MG63 (cell line): ENCODE data around the gene SPECC1. TPM values are rescaled to one million over a fixed set of nuclear protein-coding genes. Genes with fewer than 3 reads are reported as not detected.

Source experiments
- DNase-seq: peaks from one replicate; pipeline ENCODE4 v3.0.0-alpha.2; 2020
- H3K27me3 ChIP-seq: fragments of 250-450 bp; sonication (Bioruptor Pico); 2 replicates; pipeline ENCODE4 v1.5.1; 2020; ENCODE audit warnings: mild to moderate bottlenecking, moderate library complexity
- H3K36me3 ChIP-seq: fragments of 250-450 bp; sonication (Bioruptor Pico); 2 replicates; pipeline ENCODE4 v1.5.1; 2020; ENCODE audit warnings: mild to moderate bottlenecking, moderate library complexity
- H3K4me3 ChIP-seq: fragments of 250-450 bp; sonication (Bioruptor Pico); 2 replicates; pipeline ENCODE4 v1.5.1; 2020; ENCODE audit warnings: mild to moderate bottlenecking, moderate library complexity
- H3K9me3 ChIP-seq: fragments of 250-450 bp; sonication (Bioruptor Pico); 2 replicates; pipeline ENCODE4 v1.5.1; 2020; ENCODE audit warnings: mild to moderate bottlenecking, moderate library complexity
- total RNA-seq: library from RNA; depleted of rRNA; stranded (reverse); fragments of >200 nt; shearing (Covaris generic); gene quantifications from 2 replicates; pipeline ENCODE4 v1.2.3, GENCODE V29; 2014; ENCODE audit warnings: low replicate concordance

Gene SPECC1
- total RNA-seq, 1 experiment from 2014 or later = 13.7 TPM

DNA sequence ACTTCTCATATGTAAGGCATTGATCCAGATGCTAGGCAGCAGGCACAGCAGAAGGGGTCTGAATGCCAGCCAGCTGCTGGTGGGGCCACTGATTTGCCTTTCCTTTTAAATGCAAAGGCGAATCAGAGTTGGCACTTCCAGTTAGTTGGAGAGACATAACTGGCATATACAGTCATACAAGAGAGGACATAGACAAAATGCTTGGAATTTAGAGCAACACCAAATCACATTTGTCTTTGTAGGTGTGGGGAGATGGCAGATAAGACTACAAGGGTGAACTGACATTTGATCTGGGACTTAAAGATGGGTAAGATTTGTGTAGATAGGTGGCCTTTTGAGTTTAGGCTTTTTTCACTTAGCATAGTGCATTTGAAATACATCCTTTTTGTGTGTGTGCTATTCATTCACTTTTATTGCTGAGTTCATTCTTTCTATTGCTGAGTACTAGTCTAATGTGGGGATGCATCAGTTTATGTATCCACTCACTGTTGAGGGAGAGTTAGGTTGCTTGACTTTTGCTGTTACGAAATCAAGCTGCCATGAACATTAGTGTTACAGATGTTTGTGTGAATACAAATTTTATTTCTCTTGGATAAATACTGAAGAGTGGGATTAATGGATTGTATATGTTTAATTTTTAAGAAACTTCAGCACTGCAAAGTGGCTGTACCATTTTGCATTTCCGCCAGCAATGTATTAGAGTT lies 74.1 kb downstream of the SPECC1 start:
- Histone ChIP-seq H3K36me3 (no peaks in the 10 kb centered on the region), H3K9me3 (no peaks in the 10 kb centered on the region), H3K4me3 (no peak overlapping the region), H3K27me3 (no peaks in the 10 kb centered on the region)
- no peak for DNase-seq

DNA sequence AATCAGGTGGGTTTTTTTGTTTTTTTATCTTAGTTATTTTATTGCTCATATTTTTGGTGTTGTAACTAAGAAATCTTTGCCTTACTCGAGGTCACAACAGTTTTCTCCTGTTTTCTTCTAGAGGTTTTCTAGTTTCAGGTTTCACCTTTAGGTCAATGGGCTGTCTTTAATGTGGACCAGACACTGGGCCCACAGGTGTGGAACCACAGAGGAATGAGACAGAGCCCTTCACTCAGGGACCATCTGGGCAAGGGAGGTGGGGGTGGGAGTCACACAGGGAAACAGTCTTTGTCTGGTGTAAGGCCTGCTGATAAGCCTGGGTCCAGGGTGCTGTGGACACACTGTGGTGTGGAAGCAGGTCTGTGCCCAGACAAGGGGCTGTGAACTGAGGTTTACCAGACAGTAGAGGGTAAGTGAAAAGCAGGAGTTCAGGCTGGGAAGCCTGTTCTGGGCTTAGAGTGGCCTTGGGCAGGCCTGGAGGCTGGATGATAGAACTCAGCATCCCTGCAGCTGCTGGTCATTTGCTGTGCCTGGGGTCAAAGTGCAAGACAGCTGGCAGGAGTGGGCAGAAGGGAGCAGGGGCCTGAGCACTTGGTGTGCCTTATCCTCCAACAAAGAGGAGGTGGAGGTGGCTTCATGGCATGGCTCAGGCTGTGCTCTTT lies 75.6 kb downstream of the SPECC1 start:
- H3K36me3 ChIP-seq = no peaks in the 10 kb centered on the region
- DNase-seq = no peak
- no peak overlapping the region for H3K4me3 ChIP-seq
- no peaks in the 10 kb centered on the region for H3K27me3 ChIP-seq
- no peaks in the 10 kb centered on the region for H3K9me3 ChIP-seq

DNA sequence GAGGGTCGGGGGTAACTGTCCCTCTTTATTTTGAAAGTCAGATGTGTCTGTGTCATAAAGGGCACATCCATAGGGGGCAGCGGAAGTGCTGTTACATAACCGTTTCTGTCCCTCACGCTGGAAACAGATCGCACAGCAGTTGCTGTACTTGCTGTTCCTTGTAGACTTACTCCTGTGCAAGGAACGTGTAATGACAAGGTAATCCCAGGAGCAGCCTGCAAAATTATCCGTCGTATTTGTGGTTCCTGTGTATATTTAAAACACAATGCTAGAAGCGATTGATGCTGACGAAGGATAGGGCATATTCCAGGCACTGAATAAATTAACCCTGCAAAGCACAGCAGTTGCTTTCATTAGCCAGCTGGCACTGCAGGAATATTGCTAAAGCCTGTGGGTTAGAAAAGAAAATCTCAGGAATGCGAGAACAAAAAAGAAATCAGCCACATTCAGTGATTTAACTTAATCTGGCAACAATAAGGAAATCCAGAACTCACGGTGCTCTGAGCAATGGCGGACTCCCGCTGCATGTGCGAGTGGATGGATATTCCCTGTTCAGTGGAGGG lies 76.2 kb downstream of the SPECC1 start:
- H3K27me3 ChIP-seq = no peaks in the 10 kb centered on the region
- DNase-seq = no peak
- no peaks in the 10 kb centered on the region for H3K36me3 ChIP-seq
- H3K4me3 ChIP-seq = no peak overlapping the region
- no peaks in the 10 kb centered on the region for H3K9me3 ChIP-seq

DNA sequence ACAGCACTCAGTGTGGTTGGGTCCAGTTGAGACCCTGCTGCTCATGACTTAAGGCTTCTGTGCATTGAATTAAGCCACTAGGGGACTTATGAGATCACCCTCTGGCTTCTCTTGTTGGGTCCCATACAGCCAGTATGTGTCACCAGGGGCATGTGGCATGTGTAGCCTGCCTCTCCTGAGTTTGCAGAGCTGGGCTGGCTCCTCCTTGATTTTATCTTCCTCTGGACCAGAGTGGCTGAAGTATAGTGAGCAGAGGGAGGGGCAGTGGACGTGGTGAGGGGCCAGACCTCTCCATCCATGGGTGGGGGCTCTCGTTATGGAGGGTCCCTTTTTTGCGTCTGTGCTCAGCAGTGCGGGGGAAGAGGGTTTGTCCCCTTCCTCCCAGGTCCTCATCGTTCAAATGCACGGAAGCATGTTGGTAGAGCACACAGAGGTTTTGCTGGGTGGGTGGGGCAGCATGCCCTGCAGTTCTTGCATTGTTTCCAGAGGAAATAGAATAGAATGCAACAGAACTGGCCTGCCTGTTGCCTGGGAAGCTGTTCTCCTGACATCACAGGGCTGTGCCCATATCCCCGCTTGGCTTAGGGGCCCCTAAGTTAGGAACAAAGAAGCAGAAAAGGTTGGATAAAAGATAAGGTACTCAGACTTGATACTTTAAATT lies 77.4 kb downstream of the SPECC1 start:
- no peaks in the 10 kb centered on the region for H3K27me3 ChIP-seq
- no peak for DNase-seq
- no peak overlapping the region for H3K4me3 ChIP-seq
- H3K9me3 ChIP-seq = no peaks in the 10 kb centered on the region
- no peaks in the 10 kb centered on the region for H3K36me3 ChIP-seq

DNA sequence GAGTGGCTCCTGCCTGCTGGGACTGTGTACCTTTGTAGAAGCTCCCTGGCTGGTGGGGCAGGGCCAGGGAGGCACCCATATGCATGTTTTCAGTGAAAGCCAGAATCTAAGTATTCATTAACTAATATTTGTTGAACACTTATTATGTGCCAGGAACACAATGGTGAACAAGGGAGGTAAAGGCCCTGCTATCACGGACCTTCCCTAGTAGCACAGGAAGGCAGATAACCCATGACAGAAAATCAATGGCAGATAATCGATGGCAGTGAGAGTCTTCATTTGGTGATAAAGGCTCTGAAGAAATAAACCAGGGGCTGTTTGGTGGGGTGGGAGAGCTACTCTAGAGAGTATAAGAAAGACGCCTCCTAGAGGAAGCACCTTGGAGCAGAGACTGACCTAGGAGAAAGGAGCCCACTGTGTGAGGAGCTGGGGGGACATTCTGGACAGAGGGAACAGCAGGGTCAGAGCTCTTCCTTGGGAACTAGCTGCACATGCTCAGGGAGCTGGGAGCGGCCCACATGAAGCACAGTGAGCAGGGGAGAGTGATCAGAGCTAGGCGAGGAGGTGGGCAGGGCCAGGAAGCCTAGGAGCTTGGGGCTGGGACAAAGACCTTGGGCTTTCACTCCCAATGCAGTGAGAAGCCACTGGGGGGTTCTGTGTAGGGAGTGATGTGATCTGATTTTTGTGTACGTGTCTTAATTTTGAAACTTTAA lies 78.5 kb downstream of the SPECC1 start:
- H3K36me3 ChIP-seq = no peaks in the 10 kb centered on the region
- H3K4me3 ChIP-seq = no peak overlapping the region
- no peaks in the 10 kb centered on the region for H3K27me3 ChIP-seq
- DNase-seq = no peak
- no peaks in the 10 kb centered on the region for H3K9me3 ChIP-seq

DNA sequence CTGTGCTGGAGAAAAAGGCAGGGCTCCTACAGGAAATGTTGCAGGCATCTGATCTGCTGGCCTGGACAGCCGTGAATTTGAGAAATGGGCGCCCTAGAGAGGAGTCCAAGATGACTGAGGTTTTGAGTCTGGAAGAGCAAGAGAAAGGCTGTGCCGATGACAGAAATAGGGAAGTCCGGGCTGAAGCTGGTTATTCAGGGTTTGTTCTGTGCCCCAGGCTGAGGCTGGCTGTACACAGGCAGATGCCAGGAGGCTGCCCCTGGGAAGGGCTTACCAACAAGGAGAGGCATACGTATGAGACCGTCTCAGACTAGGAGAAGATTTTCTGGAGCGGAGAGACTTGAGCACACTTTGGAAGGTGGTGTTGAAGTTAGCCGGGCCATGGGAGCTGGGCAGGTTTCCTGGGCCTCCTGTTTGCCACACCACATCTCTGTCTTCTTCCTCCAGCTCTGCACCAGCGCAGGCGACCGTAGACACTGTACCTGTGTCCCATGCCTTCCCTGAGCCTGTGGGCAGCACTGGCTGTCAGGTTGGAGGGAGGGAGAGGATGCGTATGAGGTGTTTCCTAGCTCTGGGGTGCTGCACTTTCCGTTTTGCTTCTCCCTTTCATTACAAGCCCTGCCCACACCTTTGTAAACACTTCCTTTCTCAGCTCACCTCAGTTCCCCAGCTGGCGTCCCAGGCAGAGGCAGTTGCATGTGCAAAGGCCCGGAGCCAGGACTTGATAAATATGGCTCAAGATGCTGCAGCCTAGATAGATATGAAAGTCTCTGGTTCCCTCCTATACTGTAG lies 80.8 kb downstream of the SPECC1 start:
- H3K9me3 ChIP-seq = no peaks in the 10 kb centered on the region
- H3K4me3 ChIP-seq = no peak overlapping the region
- H3K36me3 ChIP-seq = no peaks in the 10 kb centered on the region
- DNase-seq = no peak
- H3K27me3 ChIP-seq = no peaks in the 10 kb centered on the region

DNA sequence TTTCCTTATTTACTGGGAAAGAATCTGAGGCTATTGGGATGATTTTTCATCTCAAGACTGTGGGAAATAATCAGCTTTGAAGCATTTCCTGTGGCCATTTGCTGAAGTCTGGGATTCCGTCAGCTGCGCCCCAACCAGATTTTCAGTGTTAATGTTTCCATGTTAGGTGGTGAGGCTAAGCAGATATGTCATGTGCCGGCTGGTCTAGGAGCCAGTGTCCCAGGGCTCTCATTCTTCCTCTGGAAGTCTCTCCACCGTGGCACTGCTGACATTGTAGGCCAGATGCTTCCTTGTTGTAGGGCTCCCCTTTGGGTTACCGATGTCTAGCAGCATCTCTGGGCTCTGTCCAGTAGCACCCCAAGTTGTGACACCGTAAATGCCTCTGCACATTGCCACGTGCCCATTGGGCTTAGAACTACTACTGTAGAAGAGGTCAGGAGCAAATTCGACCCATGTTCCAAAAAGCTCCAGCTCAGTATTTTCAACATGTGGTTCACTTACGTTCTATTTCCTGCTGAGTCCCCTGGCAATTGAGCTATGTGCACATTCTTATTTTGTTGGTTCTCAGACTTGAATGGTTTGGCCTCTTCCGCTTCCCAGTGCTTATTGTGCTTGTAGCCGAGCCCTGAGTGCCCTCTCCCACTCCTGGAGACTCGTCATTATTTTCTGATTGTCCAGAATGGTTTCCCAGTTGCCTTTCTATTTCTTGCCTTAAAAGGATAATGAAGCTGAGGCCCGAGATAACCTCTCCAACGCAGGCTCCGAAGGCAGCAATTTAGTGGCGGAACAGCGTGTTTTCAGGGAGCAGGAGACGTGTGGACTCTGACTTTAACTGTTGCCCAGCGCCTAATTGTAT lies 82.2 kb downstream of the SPECC1 start:
- H3K27me3 ChIP-seq = no peaks in the 10 kb centered on the region
- H3K36me3 ChIP-seq = no peaks in the 10 kb centered on the region
- H3K9me3 ChIP-seq = no peaks in the 10 kb centered on the region
- no peak for DNase-seq
- no peak overlapping the region for H3K4me3 ChIP-seq

DNA sequence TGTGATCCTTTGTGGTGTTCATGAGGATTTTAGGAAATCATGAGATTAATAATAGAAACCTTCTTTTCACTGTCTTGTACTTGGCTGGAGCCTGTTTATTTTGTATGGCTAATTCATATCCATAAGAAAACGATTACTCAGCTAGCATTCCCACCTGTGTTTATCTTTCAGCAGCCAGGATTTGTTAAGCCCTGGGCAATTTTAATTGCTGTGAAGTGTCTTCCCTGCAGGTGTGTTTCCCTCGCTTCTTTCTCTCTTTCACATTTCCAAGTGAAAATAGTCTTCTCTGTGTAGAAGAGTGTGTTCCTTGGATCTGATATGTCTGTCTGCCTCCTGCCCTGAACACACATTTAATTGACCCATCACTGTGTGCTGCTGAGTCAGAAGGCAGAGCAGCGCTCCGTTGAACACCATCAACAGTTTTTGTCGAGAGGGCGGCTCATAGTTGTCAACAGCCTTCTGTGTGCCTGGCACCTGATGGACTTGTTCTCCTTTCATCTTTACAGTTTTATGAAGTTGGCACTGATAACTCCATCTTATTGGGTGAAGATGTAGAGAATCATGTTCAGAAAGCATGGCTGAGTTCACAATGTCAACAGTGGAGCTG lies 83.2 kb downstream of the SPECC1 start:
- no peak for DNase-seq
- H3K4me3 ChIP-seq = no peak overlapping the region

DNA sequence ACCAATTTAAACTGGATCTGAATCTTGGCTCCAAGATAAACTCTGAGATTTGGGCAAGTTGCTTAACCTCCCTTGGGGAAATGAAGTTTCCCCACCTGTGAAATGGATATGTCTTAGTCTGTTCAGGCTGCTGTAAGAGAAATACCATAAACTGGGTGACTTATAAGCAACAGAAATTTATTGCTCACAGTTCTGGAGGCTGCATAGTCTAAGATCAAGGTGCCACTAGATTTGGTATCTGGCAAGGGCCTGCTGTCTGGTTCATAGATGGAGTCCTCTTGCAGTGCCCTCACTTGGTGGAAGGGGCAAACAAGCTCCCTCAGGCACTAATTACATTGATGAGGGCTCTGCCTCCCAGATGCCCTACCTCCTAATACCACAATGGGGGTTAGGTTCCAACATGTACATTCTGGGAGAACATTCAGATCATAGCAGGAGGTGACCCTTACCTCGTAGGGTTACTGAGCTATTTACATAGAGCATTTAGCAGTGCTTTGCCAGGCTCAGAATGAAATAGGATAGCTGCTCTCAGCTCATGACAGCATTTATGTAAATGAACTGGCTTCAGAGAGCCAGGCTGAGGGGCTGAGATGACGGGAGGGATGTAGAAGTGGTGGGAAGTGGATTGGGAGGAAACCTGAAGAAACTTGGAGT lies 83.9 kb downstream of the SPECC1 start:
- Histone ChIP-seq H3K36me3 (no peaks in the 10 kb centered on the region), H3K4me3 (no peak overlapping the region), H3K27me3 (no peaks in the 10 kb centered on the region), H3K9me3 (no peaks in the 10 kb centered on the region)
- DNase-seq = no peak

More for the DNA sequence above, 83.2 kb downstream of the SPECC1 start:
- Histone ChIP-seq H3K27me3 (no peaks in the 10 kb centered on the region), H3K9me3 (no peaks in the 10 kb centered on the region), H3K36me3 (no peaks in the 10 kb centered on the region)

DNA sequence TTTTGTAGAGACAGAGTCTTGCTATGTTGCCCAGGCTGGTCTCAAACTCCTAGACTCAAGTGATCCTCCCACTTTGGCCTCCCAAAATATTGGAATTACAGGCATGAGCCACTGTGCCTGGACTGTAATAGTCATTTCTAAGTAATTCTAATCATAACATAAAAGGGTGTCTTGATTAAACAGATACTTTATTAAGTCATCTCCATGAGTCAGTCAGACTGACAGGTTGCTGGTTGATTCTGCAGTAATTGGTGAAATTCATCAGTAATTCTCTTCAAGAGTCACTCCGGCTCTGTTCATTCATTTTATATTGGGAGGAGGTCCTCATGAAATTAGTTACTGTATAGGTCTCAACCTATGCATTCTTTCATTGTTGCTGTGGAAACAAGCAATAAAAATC lies 85.6 kb downstream of the SPECC1 start:
- Histone ChIP-seq H3K36me3 (no peaks in the 10 kb centered on the region), H3K27me3 (no peaks in the 10 kb centered on the region), H3K9me3 (no peaks in the 10 kb centered on the region), H3K4me3 (no peak overlapping the region)
- no peak for DNase-seq

DNA sequence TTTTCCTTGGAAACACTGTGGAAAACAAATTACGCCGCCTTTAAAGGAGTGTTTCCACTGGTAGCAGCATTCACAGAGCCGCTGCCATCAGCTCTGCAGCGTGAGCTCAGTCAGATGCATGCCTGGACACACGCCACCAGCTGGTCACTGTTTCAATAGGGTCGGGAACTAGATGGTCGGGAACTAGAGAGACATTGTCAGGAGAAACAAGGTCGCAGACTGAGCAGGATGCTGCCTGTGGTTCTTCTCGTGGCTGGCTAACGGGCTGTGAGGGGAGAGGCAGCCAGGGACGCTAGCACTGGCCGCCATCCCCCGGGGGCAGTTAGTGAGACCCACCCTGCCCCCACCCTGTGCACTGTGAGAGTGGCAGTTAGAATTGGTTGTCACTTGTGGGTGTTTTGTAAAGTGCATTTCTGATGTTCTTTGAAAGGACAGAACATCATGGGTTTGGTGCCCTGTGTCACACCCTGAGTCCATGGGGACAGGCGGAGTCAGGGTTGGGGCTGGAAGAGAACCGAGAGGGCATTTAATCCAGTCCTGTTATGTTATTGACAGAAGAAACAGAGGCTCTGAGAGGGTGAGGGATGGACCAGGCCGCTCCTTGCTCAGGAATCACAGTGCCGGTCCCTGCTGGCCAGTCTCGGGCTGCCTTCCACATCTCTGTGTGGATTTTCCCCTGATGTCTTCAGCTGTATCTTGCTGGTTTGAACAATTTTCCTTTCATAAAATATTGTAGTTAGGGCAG lies 86.3 kb downstream of the SPECC1 start:
- Histone ChIP-seq H3K36me3 (no peaks in the 10 kb centered on the region), H3K9me3 (no peaks in the 10 kb centered on the region), H3K27me3 (no peaks in the 10 kb centered on the region), H3K4me3 (no peak overlapping the region)
- DNase-seq = no peak

DNA sequence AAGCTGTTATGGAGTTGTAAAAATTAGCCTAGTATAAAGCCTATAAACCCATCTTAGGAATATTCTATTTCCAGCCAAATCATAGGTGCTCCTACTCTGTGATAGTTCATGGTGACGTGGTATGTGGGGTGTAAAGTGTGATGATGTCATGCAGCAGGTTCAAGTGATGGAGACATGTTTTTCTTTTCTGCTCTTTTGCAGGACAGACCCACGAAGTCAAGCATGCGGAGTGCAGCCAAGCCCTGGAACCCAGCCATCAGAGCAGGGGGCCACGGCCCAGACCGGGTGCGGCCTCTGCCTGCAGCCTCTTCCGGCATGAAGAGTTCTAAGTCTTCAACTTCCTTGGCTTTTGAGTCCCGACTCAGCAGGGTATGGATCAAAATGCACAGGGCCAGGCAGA lies 87.3 kb downstream of the SPECC1 start:
- Histone ChIP-seq H3K4me3 (no peak overlapping the region), H3K27me3 (no peaks in the 10 kb centered on the region), H3K9me3 (no peaks in the 10 kb centered on the region), H3K36me3 (no peaks in the 10 kb centered on the region)
- no peak for DNase-seq

DNA sequence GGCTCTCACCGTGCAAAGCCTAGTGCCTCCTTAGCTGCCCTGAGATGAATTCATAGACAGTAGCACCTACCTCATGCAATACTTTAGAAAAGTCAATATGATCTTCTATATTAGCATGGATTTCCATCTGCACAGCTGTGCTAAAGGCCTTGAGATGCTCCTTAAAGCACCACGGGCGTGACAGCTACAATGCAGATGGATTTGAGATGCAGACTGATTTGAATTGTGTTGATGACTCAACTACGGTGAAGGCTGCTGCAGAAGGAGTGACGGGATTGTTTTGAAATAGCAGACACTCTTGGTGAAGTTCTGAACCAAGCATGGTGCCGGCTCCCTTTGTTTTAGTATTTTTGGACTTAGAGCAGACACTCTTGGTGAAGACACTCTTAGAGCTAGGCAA lies 88.2 kb downstream of the SPECC1 start:
- no peaks in the 10 kb centered on the region for H3K9me3 ChIP-seq
- no peak for DNase-seq
- H3K27me3 ChIP-seq = no peaks in the 10 kb centered on the region
- H3K4me3 ChIP-seq = no peak overlapping the region
- no peaks in the 10 kb centered on the region for H3K36me3 ChIP-seq

DNA sequence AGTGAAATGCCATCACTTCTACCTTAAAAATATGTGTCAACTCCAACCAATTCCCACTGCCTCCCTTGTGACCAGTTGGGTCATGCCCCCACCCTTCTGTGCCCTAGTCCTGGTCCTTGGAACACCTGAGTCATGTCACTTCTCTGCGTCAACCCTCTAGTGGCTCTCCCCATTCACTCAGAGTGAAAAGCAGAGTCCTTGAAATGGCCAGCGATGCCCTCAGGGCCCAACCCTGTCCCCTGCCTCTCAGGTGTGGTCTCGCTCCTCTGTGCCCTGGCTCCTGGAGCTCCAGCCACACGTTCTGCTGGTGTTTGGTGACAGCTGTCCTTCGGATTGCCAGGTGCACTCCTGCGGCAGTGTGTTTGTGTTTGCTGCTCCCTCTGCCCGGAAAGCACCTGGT lies 89.2 kb downstream of the SPECC1 start:
- H3K9me3 ChIP-seq = no peaks in the 10 kb centered on the region
- H3K4me3 ChIP-seq = no peak overlapping the region
- H3K36me3 ChIP-seq = no peaks in the 10 kb centered on the region
- DNase-seq = no peak
- H3K27me3 ChIP-seq = no peaks in the 10 kb centered on the region
